ENCODE data around the gene LCORL.

Gene LCORL

GRCh38 chr4:17894421-17894820 is 127.1 kb downstream of the LCORL start:
- TF ChIP-seq, protein P1, sequence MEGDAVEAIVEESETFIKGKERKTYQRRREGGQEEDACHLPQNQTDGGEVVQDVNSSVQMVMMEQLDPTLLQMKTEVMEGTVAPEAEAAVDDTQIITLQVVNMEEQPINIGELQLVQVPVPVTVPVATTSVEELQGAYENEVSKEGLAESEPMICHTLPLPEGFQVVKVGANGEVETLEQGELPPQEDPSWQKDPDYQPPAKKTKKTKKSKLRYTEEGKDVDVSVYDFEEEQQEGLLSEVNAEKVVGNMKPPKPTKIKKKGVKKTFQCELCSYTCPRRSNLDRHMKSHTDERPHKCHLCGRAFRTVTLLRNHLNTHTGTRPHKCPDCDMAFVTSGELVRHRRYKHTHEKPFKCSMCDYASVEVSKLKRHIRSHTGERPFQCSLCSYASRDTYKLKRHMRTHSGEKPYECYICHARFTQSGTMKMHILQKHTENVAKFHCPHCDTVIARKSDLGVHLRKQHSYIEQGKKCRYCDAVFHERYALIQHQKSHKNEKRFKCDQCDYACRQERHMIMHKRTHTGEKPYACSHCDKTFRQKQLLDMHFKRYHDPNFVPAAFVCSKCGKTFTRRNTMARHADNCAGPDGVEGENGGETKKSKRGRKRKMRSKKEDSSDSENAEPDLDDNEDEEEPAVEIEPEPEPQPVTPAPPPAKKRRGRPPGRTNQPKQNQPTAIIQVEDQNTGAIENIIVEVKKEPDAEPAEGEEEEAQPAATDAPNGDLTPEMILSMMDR (conservative IDR thresholded peaks at IDR 0.05; ENCODE audit: low read length), result no peak
- DNase-seq (ENCODE audit: low read depth), result no peak
- H3K4me3 ChIP-seq (ENCODE audit: low read length), result no peak overlapping the region

- H3K4me3 ChIP-seq (ENCODE audit: low read length), result no peak overlapping the region
- TF ChIP-seq, protein P1 (conservative IDR thresholded peaks at IDR 0.05; ENCODE audit: low read length), result no peak
- DNase-seq (ENCODE audit: low read depth), result no peak
Measured at GRCh38 chr4:17889692-17890091, 131.9 kb downstream of the LCORL start.

DNA sequence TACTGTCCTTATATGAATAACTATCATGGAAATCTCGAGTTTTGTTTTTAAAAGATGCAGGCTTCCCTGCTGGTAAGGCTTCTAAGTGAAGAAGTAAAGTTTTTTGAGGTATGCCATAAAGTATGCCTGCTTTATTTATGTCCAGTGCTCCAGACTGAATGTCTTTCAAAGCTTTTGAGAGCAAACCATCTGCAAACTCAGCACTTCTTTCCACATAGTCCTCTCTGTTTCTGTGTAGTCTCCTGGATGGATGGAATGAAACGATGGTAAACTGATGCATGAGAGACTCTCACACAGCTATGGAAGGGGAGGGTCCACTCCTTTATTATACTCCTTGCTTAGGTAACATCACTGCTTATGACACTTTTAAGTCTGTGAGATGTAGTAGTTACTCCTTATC is 137.0 kb downstream of the LCORL start:
- H3K4me3 ChIP-seq (ENCODE audit: low read length), result no peak overlapping the region
- no peak for DNase-seq (ENCODE audit: low read depth)
- TF ChIP-seq, protein P1 (conservative IDR thresholded peaks at IDR 0.05; ENCODE audit: low read length), result no peak

DNA sequence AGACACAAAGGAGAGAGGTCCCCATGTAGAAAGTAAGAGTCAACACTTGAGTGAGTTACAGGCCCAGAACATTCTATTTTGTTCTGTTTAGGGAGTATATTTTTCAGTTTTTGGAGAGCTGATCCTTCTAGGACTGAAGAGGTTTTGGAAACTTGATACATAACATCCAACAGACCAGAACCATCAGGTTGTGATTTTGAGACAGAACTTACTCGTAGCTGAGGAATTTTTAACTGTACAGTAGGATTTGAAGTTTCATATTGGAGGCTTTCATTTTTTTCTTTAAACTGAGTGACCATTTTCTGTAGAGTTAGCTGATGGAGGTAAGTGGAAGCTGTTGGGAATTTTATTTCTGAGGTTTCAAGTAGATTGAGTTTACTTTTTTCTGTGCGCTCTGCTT is 137.5 kb downstream of the LCORL start:
- peak; percentile 22 for DNase-seq (ENCODE audit: low read depth)
- TF ChIP-seq, protein P1 (conservative IDR thresholded peaks at IDR 0.05; ENCODE audit: low read length), result no peak
- no peak overlapping the region for H3K4me3 ChIP-seq (ENCODE audit: low read length)

DNA sequence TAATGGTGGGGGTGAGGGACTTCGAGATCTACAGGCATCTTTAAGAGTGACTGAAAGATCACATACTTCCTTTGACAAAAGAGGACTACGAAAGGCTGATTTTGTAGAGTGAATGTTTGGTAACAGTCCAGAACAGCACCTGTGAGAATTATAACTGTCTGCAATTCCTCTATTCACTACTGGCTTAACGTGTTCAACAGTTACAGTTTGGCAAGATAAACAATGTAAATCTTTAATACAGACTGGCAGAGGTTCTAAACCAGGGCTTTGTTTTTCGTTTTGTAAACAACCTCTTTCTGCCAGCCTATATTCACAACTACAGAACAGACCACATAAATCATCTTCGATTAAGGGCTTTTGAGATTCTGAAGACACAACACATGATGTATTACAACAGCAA is 143.9 kb downstream of the LCORL start:
- no peak overlapping the region for H3K4me3 ChIP-seq (ENCODE audit: low read length)
- DNase-seq (ENCODE audit: low read depth), result no peak
- TF ChIP-seq, protein P1 (conservative IDR thresholded peaks at IDR 0.05; ENCODE audit: low read length), result no peak

DNA sequence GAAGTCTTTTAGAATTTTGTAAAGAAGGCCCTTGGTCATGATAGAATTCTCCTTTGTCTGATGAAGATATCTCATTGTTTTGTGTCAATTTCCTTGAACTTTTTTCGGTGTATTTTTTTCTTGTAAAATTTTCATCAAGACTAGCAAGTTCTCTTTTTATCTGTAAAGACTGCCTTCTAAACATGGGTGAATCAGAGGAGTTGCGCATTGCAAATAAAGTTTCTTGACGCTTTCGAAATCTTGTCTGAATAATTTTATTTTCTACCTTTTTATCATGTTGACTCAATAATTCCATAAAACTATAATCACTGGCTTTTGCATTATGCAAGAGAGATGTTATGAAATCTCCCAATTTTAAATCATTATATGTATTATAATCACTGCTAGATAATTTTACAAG is 144.6 kb downstream of the LCORL start:
- DNase-seq (ENCODE audit: low read depth), result no peak
- TF ChIP-seq, protein P1 (conservative IDR thresholded peaks at IDR 0.05; ENCODE audit: low read length), result no peak
- no peak overlapping the region for H3K4me3 ChIP-seq (ENCODE audit: low read length)

GRCh38 chr4:17875402-17876070 is 146.0 kb downstream of the LCORL start:
- DNase-seq (ENCODE audit: low read depth), result no peak
- no peak overlapping the region for H3K4me3 ChIP-seq (ENCODE audit: low read length)
- TF ChIP-seq, protein P1 (conservative IDR thresholded peaks at IDR 0.05; ENCODE audit: low read length), result no peak
